GM21619 (cell line): ENCODE data around the gene SLC4A5.
"Not testable (repeated sequence)": the region's sequence is repeated elsewhere in the genome, so short reads cannot be mapped to it uniquely, and the experiment has no call there.

ENCODE experiments used
- ATAC-seq: cut with Tn5 transposase; IDR thresholded peaks from one replicate; pipeline ENCODE4 v1.9.1; 2021; ENCODE audit not compliant: unreplicated experiment

SLC4A5 gene

GRCh38 chr2:74201596-74201995 lies 141.6 kb downstream of the SLC4A5 start:
- no peak for ATAC-seq

DNA sequence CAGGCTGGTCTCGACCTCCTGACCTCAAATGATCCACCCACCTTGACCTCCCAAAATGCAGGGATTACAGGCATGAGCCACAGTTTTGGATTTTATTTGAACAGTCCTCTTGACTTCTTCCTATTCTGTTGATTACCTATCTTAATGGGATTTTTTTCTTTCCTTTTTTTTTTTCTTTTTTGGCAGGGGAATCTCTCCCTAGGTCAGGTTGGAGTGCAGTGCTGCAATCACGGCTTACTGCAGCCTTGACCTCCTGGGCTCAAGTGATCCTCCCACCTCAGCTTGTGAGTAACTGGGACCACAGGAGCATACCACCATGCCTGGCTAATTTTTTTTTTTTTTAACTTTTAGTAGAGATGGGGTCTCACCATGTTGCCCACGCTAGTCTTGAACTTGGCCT lies 142.0 kb downstream of the SLC4A5 start:
- no peak for ATAC-seq

GRCh38 chr2:74199871-74200305 lies 143.3 kb downstream of the SLC4A5 start:
- ATAC-seq, result no peak

DNA sequence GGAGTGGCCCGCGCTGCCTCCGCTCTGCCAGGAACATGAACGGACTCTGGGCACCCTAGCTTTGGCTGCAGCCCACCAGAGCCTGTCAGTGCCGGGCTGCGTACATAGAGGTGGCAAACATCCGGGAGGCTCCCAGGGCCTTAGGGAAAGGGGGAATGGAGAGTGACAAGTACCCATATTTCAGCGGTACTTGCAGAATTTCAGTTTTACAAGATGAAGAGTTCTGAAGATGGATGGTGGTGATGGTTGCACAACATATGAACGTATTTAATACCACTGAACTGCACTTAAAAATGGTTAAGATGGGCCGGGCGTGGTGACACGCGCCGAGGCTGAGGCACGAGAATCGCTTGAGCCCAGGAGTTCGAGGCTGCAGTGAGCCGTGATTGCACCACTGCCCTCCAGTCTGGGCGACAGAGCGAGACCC lies 143.9 kb downstream of the SLC4A5 start:
- no peak for ATAC-seq

DNA sequence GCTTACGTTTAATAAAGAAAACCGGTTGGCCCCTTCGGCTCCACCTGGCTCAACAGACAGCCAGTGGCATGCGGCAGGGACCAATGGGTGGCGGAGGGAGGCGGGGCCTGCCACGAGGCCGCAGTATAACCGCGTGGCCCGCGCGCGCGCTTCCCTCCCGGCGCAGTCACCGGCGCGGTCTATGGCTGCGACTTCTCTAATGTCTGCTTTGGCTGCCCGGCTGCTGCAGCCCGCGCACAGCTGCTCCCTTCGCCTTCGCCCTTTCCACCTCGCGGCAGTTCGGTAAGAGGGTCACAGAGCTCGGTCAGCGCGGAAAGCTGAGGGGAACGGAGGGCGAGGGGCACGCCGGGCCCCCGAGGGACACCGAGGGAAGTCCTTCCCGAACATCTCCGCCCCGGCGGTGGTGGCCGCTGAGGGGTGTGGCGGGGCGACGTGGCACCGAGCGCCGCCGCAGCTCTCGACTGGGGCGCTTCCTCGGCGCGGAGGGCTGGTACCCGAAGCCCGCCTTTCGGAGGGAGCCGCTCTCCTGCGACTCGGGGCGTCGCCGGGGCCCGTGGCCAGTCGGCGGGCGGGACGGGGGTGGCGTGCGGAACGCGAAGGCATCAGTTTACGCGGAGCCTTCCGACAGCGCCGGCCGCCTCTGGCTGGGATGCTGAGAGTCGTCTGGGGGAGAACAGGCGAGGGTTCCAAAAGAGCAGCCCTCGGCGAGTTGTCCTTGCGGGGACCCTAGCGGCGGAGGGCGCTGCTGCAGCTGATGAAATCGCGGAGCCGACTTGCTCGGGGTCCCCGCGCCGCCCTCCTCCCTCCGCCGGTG lies 144.5 kb downstream of the SLC4A5 start, which contains the start of gene MTHFD2:
Gene MTHFD2, plus strand, starts transcription at position 155 of the 814 bp plus-strand sequence. Its CDS starts 27 bp downstream, at position 182.
- ATAC-seq, result peak; percentile 83

GRCh38 chr2:74198023-74198460 lies 145.2 kb downstream of the SLC4A5 start:
- ATAC-seq, result no peak

DNA sequence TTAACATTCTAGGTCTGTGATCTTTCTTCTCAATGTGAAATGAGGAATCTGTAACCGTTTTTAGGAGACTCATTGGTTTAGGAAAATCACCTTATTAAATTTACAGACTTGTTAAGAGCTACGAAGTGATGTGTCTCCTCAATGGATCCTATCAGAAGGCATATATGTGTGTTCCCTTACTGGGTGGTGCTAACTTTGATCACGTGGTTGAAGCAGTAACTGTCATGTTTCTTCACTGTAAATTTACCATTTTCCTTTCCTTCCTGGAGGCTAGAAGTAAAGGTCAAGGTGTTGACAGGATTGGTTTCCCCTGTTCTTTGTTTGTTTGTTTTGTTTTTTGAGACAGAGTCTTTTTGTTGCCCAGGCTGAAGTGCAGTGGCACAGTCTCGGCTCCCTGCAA lies 146.2 kb downstream of the SLC4A5 start:
- ATAC-seq, result no peak

- ATAC-seq, result no peak
Measured at GRCh38 chr2:74194799-74195198, 148.4 kb downstream of the SLC4A5 start.

- ATAC-seq, result no peak
Measured at GRCh38 chr2:74191596-74192380, 151.4 kb downstream of the SLC4A5 start.

- no peak for ATAC-seq
Measured at GRCh38 chr2:74188696-74189095, 154.5 kb downstream of the SLC4A5 start.

DNA sequence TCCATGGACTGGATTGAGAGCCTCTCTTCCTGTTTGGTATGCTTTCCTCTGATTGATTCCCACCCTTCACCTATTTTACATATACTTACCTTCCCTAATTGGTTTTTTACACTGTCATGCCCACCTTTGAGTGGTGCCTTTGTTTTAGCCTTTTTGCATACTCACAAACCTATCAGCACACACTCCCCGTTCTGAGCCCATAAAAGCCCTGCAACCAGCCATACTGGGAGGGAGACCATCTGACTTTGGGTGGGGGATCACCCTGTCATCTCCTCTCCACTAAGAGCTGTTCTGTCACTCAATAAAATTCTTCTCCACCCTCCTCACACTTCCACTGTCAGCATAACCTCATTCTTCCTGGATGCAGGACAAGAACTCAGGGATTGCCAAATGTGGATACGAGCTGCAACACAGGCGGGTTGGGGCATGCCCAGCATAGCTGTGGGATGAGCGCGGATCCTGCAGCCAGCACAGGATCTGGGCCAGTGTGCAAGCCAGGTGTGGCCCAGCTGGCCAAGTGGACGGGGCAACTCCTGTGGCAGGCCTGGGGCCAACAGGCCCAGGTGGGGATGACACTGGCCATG lies 155.1 kb downstream of the SLC4A5 start:
- no peak for ATAC-seq

DNA sequence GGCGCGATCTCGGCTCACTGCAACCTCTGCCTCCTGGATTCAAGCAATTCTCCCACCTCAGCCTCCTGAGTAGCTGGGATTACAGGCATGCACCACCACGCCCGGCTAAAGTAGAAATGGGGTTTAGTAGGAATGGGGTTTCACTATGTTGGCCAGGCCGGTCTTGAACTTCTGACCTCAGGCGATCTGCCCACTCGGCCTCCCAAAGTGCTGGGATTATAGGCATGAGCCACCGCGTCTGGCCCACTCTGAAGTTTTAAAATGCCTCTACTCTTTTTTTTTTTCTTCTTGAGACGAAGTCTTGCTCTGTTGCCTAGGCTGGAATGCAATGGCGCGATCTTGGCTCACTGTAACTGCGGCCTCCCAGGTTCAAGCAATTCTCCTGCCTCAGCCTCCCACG lies 156.5 kb downstream of the SLC4A5 start:
- not testable (repeated sequence) for ATAC-seq

- peak; percentile 59 for ATAC-seq
Measured at GRCh38 chr2:74186038-74186437, 157.2 kb downstream of the SLC4A5 start.

DNA sequence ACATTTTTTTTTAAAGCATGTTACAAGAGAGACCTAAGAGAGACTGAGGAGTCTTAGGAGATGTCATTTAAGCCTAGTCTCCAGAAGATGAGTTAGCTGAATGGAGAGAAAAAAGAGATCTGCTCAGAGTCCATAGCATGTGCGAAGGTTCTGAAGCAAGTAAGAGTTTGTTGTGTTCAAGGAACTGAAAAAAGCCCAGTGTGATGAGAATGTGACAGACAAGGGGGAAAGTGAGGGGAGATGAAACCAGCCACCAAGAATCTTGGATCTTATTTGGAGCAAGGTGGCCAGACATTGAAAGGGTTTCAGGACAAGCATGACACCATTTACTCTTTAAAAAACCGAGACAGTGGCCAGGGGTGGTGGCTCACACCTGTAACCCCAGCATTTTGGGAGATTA lies 159.3 kb downstream of the SLC4A5 start:
- ATAC-seq, result no peak

DNA sequence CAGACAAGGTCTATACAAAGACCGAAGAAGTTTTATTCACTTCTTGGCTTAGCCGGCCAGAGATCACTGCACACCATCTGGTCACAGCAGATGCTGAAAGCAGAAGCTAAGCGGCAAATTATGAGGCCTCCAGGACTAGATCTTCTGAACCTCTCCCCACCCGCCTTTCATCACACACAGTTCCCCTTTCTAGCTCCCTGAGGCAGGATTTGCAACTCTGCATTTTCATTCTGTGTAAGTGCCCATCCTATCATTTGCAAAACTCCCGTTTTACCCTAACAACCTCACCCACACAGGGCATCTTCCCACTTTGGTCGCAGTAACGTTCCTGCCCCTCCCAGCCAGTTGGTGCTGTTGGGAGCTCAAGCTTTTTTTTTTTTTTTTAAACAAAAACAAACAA lies 161.5 kb downstream of the SLC4A5 start:
- no peak for ATAC-seq

GRCh38 chr2:74179063-74179865 lies 164.0 kb downstream of the SLC4A5 start:
- peak; percentile 9 for ATAC-seq

DNA sequence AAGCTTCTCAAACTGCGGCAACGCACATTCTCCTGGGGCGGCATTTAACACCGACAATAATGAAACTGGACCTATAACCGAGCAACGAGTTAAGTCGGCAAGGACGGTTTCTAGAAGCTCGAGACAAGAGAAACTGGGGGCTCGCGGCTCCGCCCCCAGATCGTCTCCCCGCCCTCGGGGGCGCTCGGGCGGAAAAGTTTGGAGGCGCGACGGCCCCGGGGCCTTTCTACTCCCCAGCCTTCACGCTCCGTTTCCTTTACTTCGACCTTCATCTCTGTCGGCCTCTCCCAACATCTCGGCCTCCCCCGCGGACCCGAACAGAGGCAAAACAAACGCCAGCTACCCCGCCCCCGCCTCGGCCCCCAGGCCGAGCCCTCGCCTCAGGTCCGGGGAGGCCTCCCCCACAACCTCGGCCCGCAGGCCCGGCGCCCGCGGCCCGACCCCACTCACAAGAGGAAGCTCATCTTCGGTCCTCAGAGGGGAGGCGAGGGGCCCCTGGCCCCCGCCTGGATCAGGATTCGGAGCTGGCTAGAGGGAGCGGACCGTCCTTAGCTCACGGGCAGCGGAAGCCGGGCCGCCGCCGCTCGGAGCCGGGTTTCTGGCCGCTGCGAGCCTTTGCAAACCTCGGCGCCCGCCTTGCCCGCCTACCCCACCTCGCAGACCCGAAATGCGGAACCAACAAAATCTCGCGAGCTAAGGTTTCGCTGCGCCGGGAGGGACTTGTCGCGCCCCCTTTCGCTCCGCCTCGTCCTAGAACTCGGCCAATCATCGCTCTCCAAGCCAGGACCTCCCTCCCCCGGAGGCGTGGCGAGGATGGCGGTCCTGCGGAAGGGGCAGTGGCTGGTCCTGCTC lies 164.8 kb downstream of the SLC4A5 start, which contains the start of gene MOB1A:
Gene MOB1A, minus strand, starts transcription at position 669 of the 852 bp plus-strand sequence. Its CDS starts 205 bp downstream, at position 464.
- peak; percentile 81 for ATAC-seq

DNA sequence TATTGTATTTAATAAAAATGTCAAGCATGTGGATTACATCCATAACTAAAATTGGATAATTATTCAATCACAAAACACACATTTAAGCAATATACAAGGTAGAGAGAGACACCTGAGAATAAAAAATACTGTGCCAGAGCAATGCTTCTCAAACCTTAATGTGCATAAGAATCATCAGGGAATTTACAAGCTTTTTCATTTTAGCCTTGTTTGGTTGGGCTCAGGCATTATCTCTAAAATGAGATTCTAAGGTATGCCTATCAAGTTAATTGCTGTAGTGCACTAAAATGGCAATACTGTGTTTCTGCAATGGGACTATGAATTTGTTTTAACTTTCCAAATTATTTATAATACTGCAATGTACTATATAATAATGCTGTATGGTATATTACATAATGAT lies 165.5 kb downstream of the SLC4A5 start:
- no peak for ATAC-seq

DNA sequence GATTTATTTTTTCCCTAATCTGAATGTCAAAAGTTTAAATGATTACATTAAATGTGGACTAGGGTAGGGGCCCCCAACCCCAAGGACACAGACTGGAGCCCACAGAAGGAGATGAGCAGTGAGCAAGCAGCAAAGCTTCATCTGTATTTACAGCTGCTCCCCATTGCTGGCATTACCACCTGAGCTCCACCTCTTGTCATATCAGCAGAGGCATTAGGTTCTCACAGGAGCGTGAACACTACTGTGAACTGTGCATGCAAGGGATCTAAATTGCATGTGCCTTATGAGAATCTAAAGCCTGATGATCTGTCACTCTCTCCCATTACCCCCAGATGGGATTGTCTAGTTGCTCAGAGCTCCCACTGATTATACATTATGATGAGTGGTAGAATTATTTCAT lies 168.3 kb downstream of the SLC4A5 start:
- ATAC-seq, result no peak

GRCh38 chr2:74168739-74169138 lies 174.5 kb downstream of the SLC4A5 start:
- no peak for ATAC-seq
